ENCODE results near the gene MAP3K10.
"Not testable (repeated sequence)": the region's sequence is repeated elsewhere in the genome, so short reads cannot be mapped to it uniquely, and the experiment has no call there.

MAP3K10 gene

GRCh38 chr19:40216013-40216776 is 25.0 kb downstream of the MAP3K10 start:
- Histone ChIP-seq H3K27me3 (ENCODE audit: insufficient read depth, low read length) (peaks cover 30% of the 10 kb centered on the region), H3K4me3 (ENCODE audit: low read length) (no peak overlapping the region)

DNA sequence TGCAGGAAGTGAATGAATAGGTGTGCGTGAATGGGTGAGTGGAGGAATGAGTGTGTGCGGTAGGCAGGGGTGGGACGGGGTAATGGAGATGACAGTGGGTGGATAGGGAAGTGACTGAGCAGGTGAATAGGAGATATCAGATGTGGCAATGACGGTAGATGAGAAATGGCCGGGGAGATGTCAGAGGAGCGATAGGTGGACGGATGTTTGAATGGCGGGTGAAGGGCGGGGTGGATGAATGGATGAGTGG is 25.5 kb downstream of the MAP3K10 start:
- H2AFZ ChIP-seq (ENCODE audit: low read depth, low read length), result no peak overlapping the region
- peaks cover 3% of the 10 kb centered on the region for H3K4me1 ChIP-seq (ENCODE audit: insufficient read depth, low read length)
- H3K9me3 ChIP-seq (ENCODE audit: low read length), result no peaks in the 10 kb centered on the region
- H3K36me3 ChIP-seq (ENCODE audit: insufficient read depth, low read length), result peaks cover 16% of the 10 kb centered on the region
- H3K4me3 ChIP-seq (ENCODE audit: low read length), result no peak overlapping the region
- peaks cover 30% of the 10 kb centered on the region for H3K27me3 ChIP-seq (ENCODE audit: insufficient read depth, low read length)

More at GRCh38 chr19:40216013-40216776, 25.0 kb downstream of the MAP3K10 start:
- peaks cover 16% of the 10 kb centered on the region for H3K36me3 ChIP-seq (ENCODE audit: insufficient read depth, low read length)
- H3K4me1 ChIP-seq (ENCODE audit: insufficient read depth, low read length), result peaks cover 3% of the 10 kb centered on the region
- H2AFZ ChIP-seq (ENCODE audit: low read depth, low read length), result no peak overlapping the region
- H3K9me3 ChIP-seq (ENCODE audit: low read length), result no peaks in the 10 kb centered on the region

GRCh38 chr19:40217027-40217810 is 26.0 kb downstream of the MAP3K10 start:
- peaks cover 3% of the 10 kb centered on the region for H3K4me1 ChIP-seq (ENCODE audit: insufficient read depth, low read length)
- peaks cover 30% of the 10 kb centered on the region for H3K27me3 ChIP-seq (ENCODE audit: insufficient read depth, low read length)
- no peak overlapping the region for H3K4me3 ChIP-seq (ENCODE audit: low read length)
- H2AFZ ChIP-seq (ENCODE audit: low read depth, low read length), result no peak overlapping the region
- no peaks in the 10 kb centered on the region for H3K9me3 ChIP-seq (ENCODE audit: low read length)
- H3K36me3 ChIP-seq (ENCODE audit: insufficient read depth, low read length), result peaks cover 12% of the 10 kb centered on the region

- peaks cover 30% of the 10 kb centered on the region for H3K27me3 ChIP-seq (ENCODE audit: insufficient read depth, low read length)
- H2AFZ ChIP-seq (ENCODE audit: low read depth, low read length), result peak within 1 kb of the TSS; percentile 32
- peaks cover 3% of the 10 kb centered on the region for H3K4me1 ChIP-seq (ENCODE audit: insufficient read depth, low read length)
- H3K9me3 ChIP-seq (ENCODE audit: low read length), result no peaks in the 10 kb centered on the region
- H3K36me3 ChIP-seq (ENCODE audit: insufficient read depth, low read length), result peaks cover 5% of the 10 kb centered on the region
- H3K4me3 ChIP-seq (ENCODE audit: low read length), result peak within 1 kb of the TSS; percentile 35
Observed at GRCh38 chr19:40217934-40218890, 27.0 kb downstream of the MAP3K10 start, which contains the start of gene TTC9B. Gene TTC9B (minus strand): TSS chr19:40218384. CDS start chr19:40218381, 3 bp downstream.

DNA sequence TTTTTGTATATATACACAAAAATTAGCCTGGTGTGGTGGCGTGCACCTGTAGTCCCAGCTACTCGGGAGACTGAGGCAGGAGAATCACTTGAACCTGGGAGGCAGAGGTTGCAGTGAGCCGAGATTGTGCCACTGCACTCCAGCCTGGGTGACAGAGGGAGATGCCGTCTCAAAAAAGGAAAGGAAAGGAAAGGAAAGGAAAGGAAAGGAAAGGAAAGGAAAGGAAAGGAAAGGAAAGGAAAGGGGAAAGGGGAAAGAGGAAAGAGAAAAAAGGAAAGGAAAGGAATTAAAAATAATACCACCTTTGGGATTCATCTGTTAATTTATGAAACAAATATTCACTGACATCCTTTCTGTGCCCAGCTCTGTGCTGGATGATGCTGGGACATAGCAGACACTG is 27.8 kb downstream of the MAP3K10 start:
- peaks cover 30% of the 10 kb centered on the region for H3K27me3 ChIP-seq (ENCODE audit: insufficient read depth, low read length)
- H2AFZ ChIP-seq (ENCODE audit: low read depth, low read length); H3K36me3 ChIP-seq (ENCODE audit: insufficient read depth, low read length): not testable (repeated sequence)

GRCh38 chr19:40219721-40220276 is 28.6 kb downstream of the MAP3K10 start:
- Histone ChIP-seq H3K4me3 (ENCODE audit: low read length) (no peak overlapping the region), H3K27me3 (ENCODE audit: insufficient read depth, low read length) (peaks cover 30% of the 10 kb centered on the region)

More for the DNA sequence above, 27.8 kb downstream of the MAP3K10 start:
- not testable (repeated sequence) for H3K4me1 ChIP-seq (ENCODE audit: insufficient read depth, low read length); H3K4me3 ChIP-seq (ENCODE audit: low read length); H3K9me3 ChIP-seq (ENCODE audit: low read length)

DNA sequence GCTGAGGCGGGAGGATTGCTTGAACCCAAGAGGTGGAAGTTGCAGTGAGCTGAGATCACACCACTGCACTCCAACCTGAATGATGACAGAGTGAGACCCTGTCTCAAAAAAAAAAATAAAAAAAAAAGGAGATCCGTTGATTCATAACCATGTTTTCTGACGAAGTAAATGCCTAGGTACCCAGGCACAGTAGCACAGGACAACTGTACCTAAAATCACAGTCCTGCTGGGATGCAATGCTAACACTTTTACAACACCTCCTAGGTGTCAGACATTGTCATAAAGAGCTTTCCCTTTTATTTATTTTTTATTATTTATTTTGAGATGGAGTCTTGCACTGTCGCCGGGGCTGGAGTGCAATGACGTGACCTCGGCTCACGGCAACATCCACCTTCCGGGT is 29.4 kb downstream of the MAP3K10 start:
- peaks cover 30% of the 10 kb centered on the region for H3K27me3 ChIP-seq (ENCODE audit: insufficient read depth, low read length)
- H3K4me3 ChIP-seq (ENCODE audit: low read length), result no peak overlapping the region

More at GRCh38 chr19:40219721-40220276, 28.6 kb downstream of the MAP3K10 start:
- Histone ChIP-seq H2AFZ (ENCODE audit: low read depth, low read length) (no peak overlapping the region), H3K9me3 (ENCODE audit: low read length) (no peaks in the 10 kb centered on the region), H3K36me3 (ENCODE audit: insufficient read depth, low read length) (no peaks in the 10 kb centered on the region), H3K4me1 (ENCODE audit: insufficient read depth, low read length) (peaks cover 3% of the 10 kb centered on the region)

GRCh38 chr19:40221858-40222619 is 30.8 kb downstream of the MAP3K10 start:
- Histone ChIP-seq H3K9me3 (ENCODE audit: low read length) (no peaks in the 10 kb centered on the region), H3K4me3 (ENCODE audit: low read length) (no peak overlapping the region)

More for the DNA sequence above, 29.4 kb downstream of the MAP3K10 start:
- no peak overlapping the region for H2AFZ ChIP-seq (ENCODE audit: low read depth, low read length)
- H3K36me3 ChIP-seq (ENCODE audit: insufficient read depth, low read length), result no peaks in the 10 kb centered on the region
- H3K9me3 ChIP-seq (ENCODE audit: low read length), result no peaks in the 10 kb centered on the region
- H3K4me1 ChIP-seq (ENCODE audit: insufficient read depth, low read length), result peaks cover 3% of the 10 kb centered on the region

GRCh38 chr19:40223135-40223822 is 32.1 kb downstream of the MAP3K10 start:
- H3K9me3 ChIP-seq (ENCODE audit: low read length), result no peaks in the 10 kb centered on the region
- no peaks in the 10 kb centered on the region for H3K36me3 ChIP-seq (ENCODE audit: insufficient read depth, low read length)
- no peaks in the 10 kb centered on the region for H3K4me1 ChIP-seq (ENCODE audit: insufficient read depth, low read length)
- no peak overlapping the region for H2AFZ ChIP-seq (ENCODE audit: low read depth, low read length)
- H3K4me3 ChIP-seq (ENCODE audit: low read length), result no peak overlapping the region
- H3K27me3 ChIP-seq (ENCODE audit: insufficient read depth, low read length), result peaks cover 15% of the 10 kb centered on the region

More at GRCh38 chr19:40221858-40222619, 30.8 kb downstream of the MAP3K10 start:
- Histone ChIP-seq H3K36me3 (ENCODE audit: insufficient read depth, low read length) (no peaks in the 10 kb centered on the region), H3K27me3 (ENCODE audit: insufficient read depth, low read length) (peaks cover 22% of the 10 kb centered on the region), H2AFZ (ENCODE audit: low read depth, low read length) (no peak overlapping the region), H3K4me1 (ENCODE audit: insufficient read depth, low read length) (peaks cover 3% of the 10 kb centered on the region)

GRCh38 chr19:40224342-40225150 is 33.3 kb downstream of the MAP3K10 start:
- H2AFZ ChIP-seq (ENCODE audit: low read depth, low read length), result no peak overlapping the region
- no peak overlapping the region for H3K4me3 ChIP-seq (ENCODE audit: low read length)
- H3K27me3 ChIP-seq (ENCODE audit: insufficient read depth, low read length), result peaks cover 5% of the 10 kb centered on the region
- no peaks in the 10 kb centered on the region for H3K9me3 ChIP-seq (ENCODE audit: low read length)
- no peaks in the 10 kb centered on the region for H3K36me3 ChIP-seq (ENCODE audit: insufficient read depth, low read length)
- no peaks in the 10 kb centered on the region for H3K4me1 ChIP-seq (ENCODE audit: insufficient read depth, low read length)
